HG03571 (cell line): Measurements from ENCODE around the gene WASF2.

Experiments used
- ATAC-seq: cut with Tn5 transposase; IDR thresholded peaks from one replicate; pipeline ENCODE4 v1.9.1; 2021; ENCODE audit not compliant: unreplicated experiment

The WASF2 gene

GRCh38 chr1:27522432-27523336, 32.7 kb upstream of the WASF2 start:
- no peak for ATAC-seq

- no peak for ATAC-seq
Measured at GRCh38 chr1:27521861-27522431, 32.0 kb upstream of the WASF2 start.

GRCh38 chr1:27521336-27521831, 31.4 kb upstream of the WASF2 start:
- no peak for ATAC-seq

GRCh38 chr1:27520651-27521050, 30.7 kb upstream of the WASF2 start:
- ATAC-seq, result no peak

- ATAC-seq, result no peak
Measured at GRCh38 chr1:27519331-27520258, 29.6 kb upstream of the WASF2 start.

GRCh38 chr1:27518808-27519207, 28.8 kb upstream of the WASF2 start:
- no peak for ATAC-seq

- ATAC-seq, result no peak
Measured at GRCh38 chr1:27517907-27518718, 28.1 kb upstream of the WASF2 start.

GRCh38 chr1:27517301-27517700, 27.3 kb upstream of the WASF2 start:
- ATAC-seq, result no peak

- no peak for ATAC-seq
Measured at GRCh38 chr1:27515626-27516025, 25.7 kb upstream of the WASF2 start.

- no peak for ATAC-seq
Measured at GRCh38 chr1:27513958-27514357, 24.0 kb upstream of the WASF2 start.

- no peak for ATAC-seq
Measured at GRCh38 chr1:27513528-27513927, 23.6 kb upstream of the WASF2 start.

GRCh38 chr1:27509127-27510080, 19.4 kb upstream of the WASF2 start:
- no peak for ATAC-seq

GRCh38 chr1:27507960-27508665, 18.1 kb upstream of the WASF2 start:
- no peak for ATAC-seq

- ATAC-seq, result no peak
Measured at GRCh38 chr1:27506703-27507102, 16.7 kb upstream of the WASF2 start.

GRCh38 chr1:27505420-27505680, 15.4 kb upstream of the WASF2 start:
- no peak for ATAC-seq

- ATAC-seq, result no peak
Measured at GRCh38 chr1:27504588-27505419, 14.8 kb upstream of the WASF2 start.

- no peak for ATAC-seq
Measured at GRCh38 chr1:27503844-27504587, 14.0 kb upstream of the WASF2 start.
